WI38 (cell line): ENCODE measurements around the gene LRRC9.
"Not testable (repeated sequence)": the region's sequence is repeated elsewhere in the genome, so short reads cannot be mapped to it uniquely, and the experiment has no call there.

ENCODE experiments used
- H3K4me3 ChIP-seq: 2 replicates; pipeline ENCODE4 v1.5.1; 2011; ENCODE audit warnings: low read depth, mild to moderate bottlenecking, control low read depth, low read length
- CTCF ChIP-seq: IDR thresholded peaks from 2 replicates; pipeline ENCODE4 v1.5.1; 2012; ENCODE audit warnings: low read depth, mild to moderate bottlenecking, control low read depth, low read length

The LRRC9 gene

GRCh38 chr14:59920378-59920683 is 387 bp downstream of the LRRC9 start:
- no peak overlapping the region for H3K4me3 ChIP-seq
- no peak for TF ChIP-seq CTCF

GRCh38 chr14:59925797-59926196 is 5.9 kb downstream of the LRRC9 start:
- TF ChIP-seq CTCF = no peak
- no peak overlapping the region for H3K4me3 ChIP-seq

GRCh38 chr14:59926534-59926933 is 6.6 kb downstream of the LRRC9 start:
- no peak overlapping the region for H3K4me3 ChIP-seq
- no peak for TF ChIP-seq CTCF

- no peak for TF ChIP-seq CTCF
- no peak overlapping the region for H3K4me3 ChIP-seq
These were observed 11.3 kb downstream of the LRRC9 start for GRCh38 chr14:59931237-59931636.

- no peak for TF ChIP-seq CTCF
- no peak overlapping the region for H3K4me3 ChIP-seq
These were observed 16.2 kb downstream of the LRRC9 start for GRCh38 chr14:59936145-59936544.

GRCh38 chr14:59939828-59940227 is 19.9 kb downstream of the LRRC9 start:
- H3K4me3 ChIP-seq = no peak overlapping the region
- TF ChIP-seq CTCF = no peak

- not testable (repeated sequence) for H3K4me3 ChIP-seq
These were observed 22.4 kb downstream of the LRRC9 start for GRCh38 chr14:59942296-59942862.

- no peak overlapping the region for H3K4me3 ChIP-seq
- no peak for TF ChIP-seq CTCF
These were observed 25.0 kb downstream of the LRRC9 start for GRCh38 chr14:59944909-59945308.

GRCh38 chr14:59952141-59952540 is 32.2 kb downstream of the LRRC9 start:
- H3K4me3 ChIP-seq = not testable (repeated sequence)

- H3K4me3 ChIP-seq = not testable (repeated sequence)
These were observed 37.9 kb downstream of the LRRC9 start for GRCh38 chr14:59957890-59958289.
